Measurements from ENCODE around the gene KCNJ11.

The KCNJ11 gene

DNA sequence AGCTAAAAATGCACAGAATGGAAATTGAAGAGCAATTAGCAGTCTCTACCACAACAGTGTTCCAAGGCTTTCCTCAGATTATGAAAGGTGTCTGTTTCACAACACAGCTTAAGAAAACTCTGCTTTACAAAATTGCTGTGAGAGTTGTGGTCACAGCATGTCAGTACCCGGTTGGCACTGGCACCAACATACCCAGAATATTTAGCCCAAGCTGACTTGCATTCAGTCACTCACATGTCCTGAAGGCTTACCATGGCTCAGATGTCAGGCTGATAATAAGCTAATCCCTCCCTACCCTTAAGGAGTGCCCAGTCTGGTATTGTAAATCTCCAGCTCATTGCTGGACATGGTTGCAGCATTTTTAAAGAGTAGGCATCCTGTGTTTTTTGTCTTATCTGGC is 22.0 kb downstream of the KCNJ11 start:
- no peak for DNase-seq (ENCODE audit: low read depth)

- peak; percentile 44 for DNase-seq (ENCODE audit: low read depth)
These were observed 33.9 kb downstream of the KCNJ11 start for GRCh38 chr11:17354601-17354991.

GRCh38 chr11:17353821-17354600 is 34.4 kb downstream of the KCNJ11 start:
- no peak for DNase-seq (ENCODE audit: low read depth)

- DNase-seq (ENCODE audit: low read depth): peak; percentile 56
These were observed 35.3 kb downstream of the KCNJ11 start for GRCh38 chr11:17352950-17353820.

DNA sequence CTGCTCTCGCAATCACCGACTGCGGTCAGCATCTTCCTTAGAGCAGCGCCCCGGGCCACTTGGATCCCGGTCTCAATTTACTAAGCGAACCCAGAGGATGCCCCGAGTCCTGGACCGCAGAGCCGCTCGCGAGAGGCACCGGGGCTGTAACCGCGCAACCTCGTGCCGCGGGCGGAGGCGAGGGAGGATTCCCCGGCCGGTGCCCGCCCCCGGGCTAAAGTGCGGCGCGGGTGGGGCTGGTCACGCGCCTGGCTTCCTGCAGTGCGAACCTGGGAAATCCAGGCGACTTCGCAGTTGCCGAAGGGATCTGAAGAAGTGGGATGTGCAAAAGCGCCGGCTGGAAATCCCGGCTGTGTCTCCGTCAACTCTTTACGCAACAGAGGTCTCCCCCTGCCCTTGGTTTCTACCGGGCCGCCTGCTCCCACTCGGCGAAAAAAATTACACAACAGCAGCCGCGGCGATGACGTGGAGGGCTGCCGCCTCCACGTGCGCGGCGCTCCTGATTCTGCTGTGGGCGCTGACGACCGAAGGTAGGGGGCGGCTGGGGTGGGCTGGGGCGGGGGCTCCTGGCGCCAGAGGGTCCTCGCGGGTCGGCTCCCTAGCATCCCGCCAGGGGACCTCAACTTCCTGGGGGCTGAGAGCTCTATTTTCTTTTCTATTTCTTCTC is 36.8 kb downstream of the KCNJ11 start, which contains the start of gene NCR3LG1:
TSS of gene NCR3LG1 (plus strand) at position 291 of the 667 bp plus-strand sequence. CDS start at position 461, 170 bp downstream.
- DNase-seq (ENCODE audit: low read depth): peak; percentile 67

DNA sequence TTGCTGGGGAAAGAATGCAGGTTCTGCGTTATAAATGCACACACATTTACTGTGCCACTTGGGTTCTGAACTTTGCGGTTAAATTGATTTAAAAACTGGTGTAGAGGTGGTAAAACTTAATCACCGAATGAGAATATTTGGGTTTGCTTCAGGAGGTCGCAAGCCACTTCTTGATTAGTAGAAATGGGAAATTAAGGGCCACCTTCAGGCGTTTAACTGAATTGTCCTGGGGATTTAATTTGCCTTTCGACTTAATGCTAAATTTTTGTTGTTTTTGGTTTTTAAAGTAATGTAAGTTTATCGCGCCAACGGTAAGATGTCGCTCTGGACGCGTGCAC is 37.3 kb downstream of the KCNJ11 start:
- DNase-seq (ENCODE audit: low read depth): no peak

GRCh38 chr11:17350455-17351171 is 37.8 kb downstream of the KCNJ11 start:
- no peak for DNase-seq (ENCODE audit: low read depth)

GRCh38 chr11:17347676-17348075 is 40.8 kb downstream of the KCNJ11 start:
- DNase-seq (ENCODE audit: low read depth): no peak

GRCh38 chr11:17343907-17344306 is 44.6 kb downstream of the KCNJ11 start:
- DNase-seq (ENCODE audit: low read depth): peak; percentile 33

GRCh38 chr11:17343257-17343656 is 45.2 kb downstream of the KCNJ11 start:
- DNase-seq (ENCODE audit: low read depth): no peak

Measured in stimulated activated CD4-positive, alpha-beta T cell treated with anti-CD3 and anti-CD28 coated beads, Interleukin-2, amount 100 ng/mL, for 4 hours (primary cell).